ENCODE data around the gene TRAF3.

TRAF3 gene

DNA sequence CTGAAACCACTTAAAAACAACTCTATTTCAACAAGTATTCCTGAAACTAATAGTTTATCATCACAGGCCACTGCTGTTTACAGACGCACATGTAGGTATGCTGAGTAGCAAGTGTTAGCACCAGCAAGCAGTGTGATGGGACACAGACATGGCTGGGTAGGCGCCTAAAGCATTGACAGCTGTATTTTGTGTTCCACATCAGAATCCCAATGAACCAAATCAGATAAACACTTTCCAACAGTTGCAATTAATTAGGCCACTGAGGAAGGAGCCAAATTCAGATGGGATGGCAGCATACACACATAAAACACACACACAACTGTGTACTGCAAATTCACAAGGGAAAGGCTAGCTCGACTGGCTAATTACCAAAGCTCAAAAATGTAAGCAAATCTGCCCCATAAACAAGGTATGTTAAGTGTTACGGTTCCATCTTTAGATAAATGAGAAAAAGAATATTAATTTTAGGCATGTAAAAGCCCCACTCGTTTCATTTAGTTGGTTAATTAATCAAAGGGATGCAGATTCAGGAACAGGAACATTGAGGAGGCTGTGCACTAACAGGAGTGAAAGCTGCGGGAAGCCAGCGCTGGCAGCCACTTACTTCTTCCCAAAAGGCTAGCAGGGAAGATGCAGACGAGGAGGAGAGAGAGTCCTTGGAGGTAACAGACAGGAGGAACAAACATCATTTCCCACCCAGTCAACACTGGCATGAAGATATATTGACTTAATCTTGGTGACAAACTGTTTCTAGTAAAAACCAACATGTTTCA is 178.6 kb downstream of the TRAF3 start:
- no peak overlapping the region for H3K4me3 ChIP-seq (ENCODE audit: low read depth, low read length)
- TF ChIP-seq CTCF (IDR thresholded peaks at IDR 0.05; ENCODE audit: low read depth, low read length), result no peak

- TF ChIP-seq CTCF (IDR thresholded peaks at IDR 0.05; ENCODE audit: low read depth, low read length), result no peak
- H3K4me3 ChIP-seq (ENCODE audit: low read depth, low read length), result no peak overlapping the region
These were observed 180.0 kb downstream of the TRAF3 start for GRCh38 chr14:102957222-102957621.

GRCh38 chr14:102958461-102958860 is 181.2 kb downstream of the TRAF3 start:
- TF ChIP-seq CTCF (IDR thresholded peaks at IDR 0.05; ENCODE audit: low read depth, low read length), result no peak
- no peak overlapping the region for H3K4me3 ChIP-seq (ENCODE audit: low read depth, low read length)

All from WI38 (cell line).